Measurements from ENCODE around the gene NEMF. TPM values are rescaled to one million over a fixed set of nuclear protein-coding genes. Genes with fewer than 3 reads are reported as not detected.

The NEMF gene
- total RNA-seq, 1 donor from 2014 or later = 61.5 TPM

GRCh38 chr14:49769581-49770211, 82.9 kb downstream of the NEMF start:
- Histone ChIP-seq H3K27ac (ENCODE audit: low read depth, low read length) (peak overlapping the region; percentile 96), H3K9me3 (ENCODE audit: insufficient read depth, low read depth, low read length) (no peaks in the 10 kb centered on the region), H3K4me1 (ENCODE audit: insufficient read depth, low read length) (peaks cover 29% of the 10 kb centered on the region), H3K27me3 (ENCODE audit: insufficient read depth, low read length) (no peaks in the 10 kb centered on the region), H3K4me3 (ENCODE audit: insufficient read depth, low read depth, low read length) (peak overlapping the region; percentile 95), H4K20me1 (ENCODE audit: insufficient read depth, low read length) (peaks cover 22% of the 10 kb centered on the region), H3K36me3 (ENCODE audit: insufficient read depth, low read length) (peaks cover 4% of the 10 kb centered on the region), H2AFZ (ENCODE audit: low read depth, low read length) (no peak overlapping the region), H3K79me2 (ENCODE audit: insufficient read depth, low read length) (peaks cover 37% of the 10 kb centered on the region), H3K4me2 (ENCODE audit: low read length) (peak overlapping the region; percentile 96), H3K9ac (ENCODE audit: low read length) (peak overlapping the region; percentile 100)
- FAIRE-seq (no peak), DNase-seq (ENCODE audit: low read depth) (no peak)
- Mint-ChIP-seq H3K9me3 (ENCODE audit: unreplicated experiment) (no peaks in the 10 kb centered on the region), H3K4me1 (ENCODE audit: low read depth, unreplicated experiment) (peaks cover 14% of the 10 kb centered on the region), H3K36me3 (ENCODE audit: low read depth, unreplicated experiment) (no peaks in the 10 kb centered on the region), H3K4me3 (ENCODE audit: unreplicated experiment) (peak overlapping the region; percentile 98), H3K27ac (ENCODE audit: unreplicated experiment) (peak overlapping the region; percentile 99), H3K27me3 (ENCODE audit: low read depth, unreplicated experiment) (no peaks in the 10 kb centered on the region)
- TF ChIP-seq EZH2 (IDR thresholded peaks at IDR 0.05; ENCODE audit: insufficient read depth, low read length) (no peak), CTCF (IDR thresholded peaks at IDR 0.05; ENCODE audit: insufficient read depth, low read depth, low read length) (no peak)

GRCh38 chr14:49769171-49769570, 83.4 kb downstream of the NEMF start:
- H3K36me3 ChIP-seq (ENCODE audit: insufficient read depth, low read length) = peaks cover 4% of the 10 kb centered on the region
- peaks cover 29% of the 10 kb centered on the region for H3K4me1 ChIP-seq (ENCODE audit: insufficient read depth, low read length)
- peak overlapping the region; percentile 96 for H3K27ac ChIP-seq (ENCODE audit: low read depth, low read length)
- H3K4me3 ChIP-seq (ENCODE audit: insufficient read depth, low read depth, low read length) = peak overlapping the region; percentile 95
- FAIRE-seq (peak; percentile 45), DNase-seq (ENCODE audit: low read depth) (peak; percentile 63)
- Mint-ChIP-seq H3K4me1 (ENCODE audit: low read depth, unreplicated experiment) (peaks cover 14% of the 10 kb centered on the region), H3K27me3 (ENCODE audit: low read depth, unreplicated experiment) (no peaks in the 10 kb centered on the region), H3K9me3 (ENCODE audit: unreplicated experiment) (no peaks in the 10 kb centered on the region), H3K27ac (ENCODE audit: unreplicated experiment) (peak overlapping the region; percentile 99), H3K4me3 (ENCODE audit: unreplicated experiment) (peak overlapping the region; percentile 98), H3K36me3 (ENCODE audit: low read depth, unreplicated experiment) (no peaks in the 10 kb centered on the region)
- H3K79me2 ChIP-seq (ENCODE audit: insufficient read depth, low read length) = peaks cover 37% of the 10 kb centered on the region
- peak overlapping the region; percentile 78 for H2AFZ ChIP-seq (ENCODE audit: low read depth, low read length)
- H3K9ac ChIP-seq (ENCODE audit: low read length) = peak overlapping the region; percentile 100
- H3K27me3 ChIP-seq (ENCODE audit: insufficient read depth, low read length) = no peaks in the 10 kb centered on the region
- TF ChIP-seq CTCF (IDR thresholded peaks at IDR 0.05; ENCODE audit: insufficient read depth, low read depth, low read length) = no peak
- no peak for TF ChIP-seq EZH2 (IDR thresholded peaks at IDR 0.05; ENCODE audit: insufficient read depth, low read length)
- H3K4me2 ChIP-seq (ENCODE audit: low read length) = peak overlapping the region; percentile 96
- no peaks in the 10 kb centered on the region for H3K9me3 ChIP-seq (ENCODE audit: insufficient read depth, low read depth, low read length)
- H4K20me1 ChIP-seq (ENCODE audit: insufficient read depth, low read length) = peaks cover 22% of the 10 kb centered on the region
